Measurements from ENCODE around the gene CABS1.

CABS1 gene

DNA sequence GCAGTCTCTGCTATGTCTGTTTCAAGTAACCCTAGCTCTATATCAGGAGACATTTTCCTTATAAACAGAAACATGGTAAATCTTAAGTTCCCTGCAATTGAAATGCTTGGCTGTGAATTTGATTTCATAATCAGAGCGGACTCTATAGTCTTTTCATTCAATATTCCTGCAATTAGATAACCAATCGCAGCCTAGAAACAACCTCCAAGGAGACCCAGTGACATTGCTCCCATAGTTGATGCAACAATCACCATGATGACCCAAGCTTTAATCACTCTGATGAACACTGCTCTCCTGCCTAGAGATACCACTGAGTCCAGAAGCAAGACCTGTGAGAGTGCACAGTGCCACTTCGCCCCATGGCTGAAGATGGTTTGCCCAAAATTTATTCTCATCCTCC, at the start of gene CABS1:
Gene CABS1 (plus strand): TSS at position 301 of the 400 bp plus-strand sequence. CDS start 59 bp downstream, at position 360.
- no peaks in the 10 kb centered on the region for H3K27me3 ChIP-seq (ENCODE audit: insufficient read depth, low read length, poor library complexity, severe bottlenecking)
- H4K20me1 ChIP-seq (ENCODE audit: insufficient read depth, low read length, poor library complexity, severe bottlenecking), result no peaks in the 10 kb centered on the region
- no peaks in the 10 kb centered on the region for H3K9me2 ChIP-seq (replicated peaks; ENCODE audit: low read depth, low read length)
- H3K79me2 ChIP-seq (ENCODE audit: insufficient read depth, low read length), result no peaks in the 10 kb centered on the region
- no peak within 1 kb of the TSS for H3K9ac ChIP-seq (ENCODE audit: low read depth, low read length, poor library complexity, severe bottlenecking)
- H3K9me3 ChIP-seq (ENCODE audit: insufficient read depth, low read depth, low read length), result no peaks in the 10 kb centered on the region
- H2AFZ ChIP-seq (ENCODE audit: low read length), result no peak within 1 kb of the TSS
- no peaks in the 10 kb centered on the region for H3K36me3 ChIP-seq (ENCODE audit: insufficient read depth, low read length)
- H3F3A ChIP-seq (ENCODE audit: low read depth), result no peaks in the 10 kb centered on the region
- no peak within 1 kb of the TSS for H3K4me3 ChIP-seq (ENCODE audit: low read length, poor library complexity, severe bottlenecking)
- H3K4me1 ChIP-seq (ENCODE audit: insufficient read depth, low read length, poor library complexity, severe bottlenecking), result no peaks in the 10 kb centered on the region
- no peak for TF ChIP-seq EZH2phosphoT487 (IDR thresholded peaks at IDR 0.05; ENCODE audit: borderline replicate concordance)
- TF ChIP-seq, protein P1, sequence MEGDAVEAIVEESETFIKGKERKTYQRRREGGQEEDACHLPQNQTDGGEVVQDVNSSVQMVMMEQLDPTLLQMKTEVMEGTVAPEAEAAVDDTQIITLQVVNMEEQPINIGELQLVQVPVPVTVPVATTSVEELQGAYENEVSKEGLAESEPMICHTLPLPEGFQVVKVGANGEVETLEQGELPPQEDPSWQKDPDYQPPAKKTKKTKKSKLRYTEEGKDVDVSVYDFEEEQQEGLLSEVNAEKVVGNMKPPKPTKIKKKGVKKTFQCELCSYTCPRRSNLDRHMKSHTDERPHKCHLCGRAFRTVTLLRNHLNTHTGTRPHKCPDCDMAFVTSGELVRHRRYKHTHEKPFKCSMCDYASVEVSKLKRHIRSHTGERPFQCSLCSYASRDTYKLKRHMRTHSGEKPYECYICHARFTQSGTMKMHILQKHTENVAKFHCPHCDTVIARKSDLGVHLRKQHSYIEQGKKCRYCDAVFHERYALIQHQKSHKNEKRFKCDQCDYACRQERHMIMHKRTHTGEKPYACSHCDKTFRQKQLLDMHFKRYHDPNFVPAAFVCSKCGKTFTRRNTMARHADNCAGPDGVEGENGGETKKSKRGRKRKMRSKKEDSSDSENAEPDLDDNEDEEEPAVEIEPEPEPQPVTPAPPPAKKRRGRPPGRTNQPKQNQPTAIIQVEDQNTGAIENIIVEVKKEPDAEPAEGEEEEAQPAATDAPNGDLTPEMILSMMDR (conservative IDR thresholded peaks at IDR 0.05; ENCODE audit: low read length), result no peak
- H3K4me2 ChIP-seq (ENCODE audit: low read depth, low read length, poor library complexity, severe bottlenecking), result no peak within 1 kb of the TSS

DNA sequence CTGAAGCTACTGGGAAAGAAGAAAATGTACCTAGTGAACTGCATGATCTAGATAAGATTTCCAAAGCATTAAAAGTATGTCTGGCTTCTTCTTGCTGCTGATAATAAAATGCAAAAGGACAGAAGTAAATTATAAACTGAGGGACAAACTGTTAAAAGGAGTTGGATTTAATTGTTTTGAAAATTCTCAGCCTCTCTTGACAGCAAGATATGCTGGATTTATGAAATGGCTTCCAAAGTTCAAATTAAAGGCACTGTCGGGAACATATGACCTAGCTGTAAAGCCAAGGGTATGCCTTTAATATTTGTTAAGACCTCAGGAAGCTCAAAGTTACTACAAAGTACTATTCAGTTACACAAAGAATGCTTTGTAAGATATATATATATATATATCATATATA, 46.1 kb upstream of the CABS1 start:
- no peaks in the 10 kb centered on the region for H3K79me2 ChIP-seq (ENCODE audit: insufficient read depth, low read length)
- H3K9me2 ChIP-seq (replicated peaks; ENCODE audit: low read depth, low read length), result no peaks in the 10 kb centered on the region
- no peaks in the 10 kb centered on the region for H3K36me3 ChIP-seq (ENCODE audit: insufficient read depth, low read length)
- H2AFZ ChIP-seq (ENCODE audit: low read length), result no peak overlapping the region
- H3K4me3 ChIP-seq (ENCODE audit: low read length, poor library complexity, severe bottlenecking), result no peak overlapping the region
- no peaks in the 10 kb centered on the region for H3K4me1 ChIP-seq (ENCODE audit: insufficient read depth, low read length, poor library complexity, severe bottlenecking)
- no peak for TF ChIP-seq EZH2phosphoT487 (IDR thresholded peaks at IDR 0.05; ENCODE audit: borderline replicate concordance)
- TF ChIP-seq, protein P1 (conservative IDR thresholded peaks at IDR 0.05; ENCODE audit: low read length), result no peak
- no peak overlapping the region for H3K4me2 ChIP-seq (ENCODE audit: low read depth, low read length, poor library complexity, severe bottlenecking)
- no peaks in the 10 kb centered on the region for H3F3A ChIP-seq (ENCODE audit: low read depth)
- no peak overlapping the region for H3K9ac ChIP-seq (ENCODE audit: low read depth, low read length, poor library complexity, severe bottlenecking)
- H3K9me3 ChIP-seq (ENCODE audit: insufficient read depth, low read depth, low read length), result no peaks in the 10 kb centered on the region
- no peaks in the 10 kb centered on the region for H4K20me1 ChIP-seq (ENCODE audit: insufficient read depth, low read length, poor library complexity, severe bottlenecking)
- H3K27me3 ChIP-seq (ENCODE audit: insufficient read depth, low read length, poor library complexity, severe bottlenecking), result no peaks in the 10 kb centered on the region

DNA sequence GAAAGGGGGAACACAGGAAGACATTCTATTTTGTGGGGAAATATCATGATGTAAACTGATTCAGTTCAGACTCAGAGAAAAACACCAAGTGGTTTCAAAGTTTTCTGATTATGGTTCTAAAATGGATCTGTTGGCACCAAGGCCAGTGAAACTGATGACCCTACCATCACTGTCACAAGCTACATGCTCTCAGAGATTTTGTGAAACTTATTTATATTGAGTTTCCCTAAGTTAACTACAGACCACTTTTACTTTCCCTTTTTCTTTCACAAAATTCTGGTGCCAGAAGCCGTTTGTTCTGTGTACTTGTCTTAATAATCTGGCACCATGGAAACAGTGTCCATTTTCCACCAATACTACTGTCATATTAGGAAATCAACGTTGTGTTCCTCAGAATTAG, 43.4 kb upstream of the CABS1 start:
- no peaks in the 10 kb centered on the region for H3F3A ChIP-seq (ENCODE audit: low read depth)
- H3K9ac ChIP-seq (ENCODE audit: low read depth, low read length, poor library complexity, severe bottlenecking), result no peak overlapping the region
- no peak overlapping the region for H3K4me3 ChIP-seq (ENCODE audit: low read length, poor library complexity, severe bottlenecking)
- H3K36me3 ChIP-seq (ENCODE audit: insufficient read depth, low read length), result no peaks in the 10 kb centered on the region
- no peaks in the 10 kb centered on the region for H4K20me1 ChIP-seq (ENCODE audit: insufficient read depth, low read length, poor library complexity, severe bottlenecking)
- no peak overlapping the region for H3K4me2 ChIP-seq (ENCODE audit: low read depth, low read length, poor library complexity, severe bottlenecking)
- no peaks in the 10 kb centered on the region for H3K4me1 ChIP-seq (ENCODE audit: insufficient read depth, low read length, poor library complexity, severe bottlenecking)
- no peaks in the 10 kb centered on the region for H3K9me2 ChIP-seq (replicated peaks; ENCODE audit: low read depth, low read length)
- no peak overlapping the region for H2AFZ ChIP-seq (ENCODE audit: low read length)
- H3K79me2 ChIP-seq (ENCODE audit: insufficient read depth, low read length), result no peaks in the 10 kb centered on the region
- H3K9me3 ChIP-seq (ENCODE audit: insufficient read depth, low read depth, low read length), result no peaks in the 10 kb centered on the region
- TF ChIP-seq EZH2phosphoT487 (IDR thresholded peaks at IDR 0.05; ENCODE audit: borderline replicate concordance), result no peak
- TF ChIP-seq, protein P1 (conservative IDR thresholded peaks at IDR 0.05; ENCODE audit: low read length), result no peak
- no peaks in the 10 kb centered on the region for H3K27me3 ChIP-seq (ENCODE audit: insufficient read depth, low read length, poor library complexity, severe bottlenecking)
